ENCODE measurements around the gene CLPSL2.

Gene CLPSL2

DNA sequence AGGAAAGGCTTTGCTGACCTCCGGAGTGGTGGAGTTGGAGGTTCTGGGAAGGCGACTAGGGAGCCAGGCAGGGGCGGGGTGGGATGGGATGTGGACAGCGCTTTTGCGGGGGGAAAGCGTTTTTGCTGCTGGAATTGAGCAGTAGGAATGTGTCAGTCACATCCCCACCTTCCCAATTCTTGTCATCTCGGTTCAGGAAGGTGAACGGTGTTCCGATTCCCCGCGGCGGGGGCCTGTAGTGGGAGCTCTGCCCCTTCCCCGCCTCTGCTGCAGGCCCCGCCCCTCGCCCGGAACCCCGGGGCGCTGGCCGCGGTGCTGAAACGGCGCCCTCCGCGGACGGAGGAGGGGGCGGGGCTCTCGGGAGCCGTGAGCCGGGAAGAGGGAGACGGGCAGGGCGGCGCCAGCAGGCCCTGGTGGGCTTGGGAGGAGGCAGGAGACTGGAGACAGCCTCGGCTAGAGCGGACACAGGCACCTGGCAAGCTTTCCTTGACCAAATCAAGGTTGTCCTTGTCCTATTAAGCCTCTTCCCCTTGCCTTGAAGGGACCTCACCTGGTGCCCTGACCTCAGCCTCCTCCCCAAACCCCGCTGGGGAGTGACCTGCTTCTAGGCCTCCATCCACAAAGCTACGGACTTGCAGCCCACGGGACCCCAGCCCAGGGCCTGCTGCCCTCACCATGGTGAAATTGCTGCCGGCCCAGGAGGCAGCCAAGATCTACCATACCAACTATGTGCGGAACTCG, 28.8 kb downstream of the CLPSL2 start, which contains the start of gene LHFPL5:
Gene LHFPL5 (plus strand): TSS at position 357 of the 741 bp plus-strand sequence. CDS start 319 bp downstream, at position 676.
- peak within 1 kb of the TSS; percentile 74 for H3K4me3 ChIP-seq (ENCODE audit: low read depth, low read length)
- no peaks in the 10 kb centered on the region for H3K27me3 ChIP-seq (ENCODE audit: control insufficient read depth, insufficient read depth, low read length)
- H3K9me3 ChIP-seq (ENCODE audit: control insufficient read depth, insufficient read depth, low read length) = no peaks in the 10 kb centered on the region
- no peak within 1 kb of the TSS for H3K9ac ChIP-seq (ENCODE audit: low read depth, low read length)
- no peaks in the 10 kb centered on the region for H3K36me3 ChIP-seq (ENCODE audit: control insufficient read depth, insufficient read depth, low read length)
- peaks cover 2% of the 10 kb centered on the region; the same call in 1 of the 2 replicates for H3K4me1 ChIP-seq (ENCODE audit: control insufficient read depth, insufficient read depth, low read length)
- no peak within 1 kb of the TSS for H3K27ac ChIP-seq (ENCODE audit: low read depth, low read length)

DNA sequence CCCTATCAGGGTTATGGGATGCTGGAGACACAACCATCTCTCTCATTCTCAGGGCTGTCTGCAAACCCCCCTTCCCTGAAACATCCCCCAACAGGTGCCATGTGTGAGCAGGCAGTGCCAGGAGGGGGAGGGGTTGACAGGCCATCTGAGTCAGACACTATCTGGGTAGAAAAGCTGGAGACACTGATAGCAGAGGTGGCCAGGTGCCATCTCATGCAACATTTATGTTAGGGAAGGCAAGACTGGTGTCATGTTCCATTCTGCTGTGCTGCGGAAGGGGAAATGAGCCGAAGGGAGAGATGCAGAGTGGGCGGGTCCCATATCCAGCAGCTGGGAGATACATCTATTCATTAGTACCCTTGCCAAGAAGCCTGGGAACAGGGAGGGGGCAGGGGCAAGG, 32.3 kb downstream of the CLPSL2 start:
- peaks cover 2% of the 10 kb centered on the region; the same call in 1 of the 2 replicates for H3K4me1 ChIP-seq (ENCODE audit: control insufficient read depth, insufficient read depth, low read length)
- no peaks in the 10 kb centered on the region for H3K27me3 ChIP-seq (ENCODE audit: control insufficient read depth, insufficient read depth, low read length)
- no peaks in the 10 kb centered on the region for H3K9me3 ChIP-seq (ENCODE audit: control insufficient read depth, insufficient read depth, low read length)
- H3K36me3 ChIP-seq (ENCODE audit: control insufficient read depth, insufficient read depth, low read length) = no peaks in the 10 kb centered on the region
- H3K9ac ChIP-seq (ENCODE audit: low read depth, low read length) = no peak overlapping the region
- H3K27ac ChIP-seq (ENCODE audit: low read depth, low read length) = no peak overlapping the region
- no peak overlapping the region for H3K4me3 ChIP-seq (ENCODE audit: low read depth, low read length)

DNA sequence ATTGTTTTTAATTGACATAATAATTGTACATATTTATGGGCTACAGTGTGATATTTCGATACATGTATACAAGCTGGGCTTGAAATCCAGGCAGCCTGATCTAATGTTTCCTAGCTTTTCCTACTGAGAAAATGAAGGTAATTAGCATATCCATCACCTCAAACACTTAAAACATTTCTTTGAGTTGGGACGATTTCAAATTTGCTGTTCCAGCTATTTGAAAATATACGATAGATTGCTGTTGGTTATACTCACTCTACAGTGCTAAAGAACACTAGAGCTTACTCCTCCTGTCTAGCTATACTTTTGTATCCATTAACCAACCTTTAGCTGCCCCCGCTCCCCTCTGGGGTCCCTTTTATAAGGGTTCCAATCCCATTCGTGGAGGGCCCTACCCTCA, 33.4 kb downstream of the CLPSL2 start:
- Histone ChIP-seq H3K27ac (ENCODE audit: low read depth, low read length) (no peak overlapping the region), H3K9ac (ENCODE audit: low read depth, low read length) (no peak overlapping the region), H3K9me3 (ENCODE audit: control insufficient read depth, insufficient read depth, low read length) (no peaks in the 10 kb centered on the region), H3K36me3 (ENCODE audit: control insufficient read depth, insufficient read depth, low read length) (no peaks in the 10 kb centered on the region), H3K27me3 (ENCODE audit: control insufficient read depth, insufficient read depth, low read length) (no peaks in the 10 kb centered on the region), H3K4me1 (ENCODE audit: control insufficient read depth, insufficient read depth, low read length) (peaks cover 2% of the 10 kb centered on the region; the same call in 1 of the 2 replicates), H3K4me3 (ENCODE audit: low read depth, low read length) (no peak overlapping the region)

DNA sequence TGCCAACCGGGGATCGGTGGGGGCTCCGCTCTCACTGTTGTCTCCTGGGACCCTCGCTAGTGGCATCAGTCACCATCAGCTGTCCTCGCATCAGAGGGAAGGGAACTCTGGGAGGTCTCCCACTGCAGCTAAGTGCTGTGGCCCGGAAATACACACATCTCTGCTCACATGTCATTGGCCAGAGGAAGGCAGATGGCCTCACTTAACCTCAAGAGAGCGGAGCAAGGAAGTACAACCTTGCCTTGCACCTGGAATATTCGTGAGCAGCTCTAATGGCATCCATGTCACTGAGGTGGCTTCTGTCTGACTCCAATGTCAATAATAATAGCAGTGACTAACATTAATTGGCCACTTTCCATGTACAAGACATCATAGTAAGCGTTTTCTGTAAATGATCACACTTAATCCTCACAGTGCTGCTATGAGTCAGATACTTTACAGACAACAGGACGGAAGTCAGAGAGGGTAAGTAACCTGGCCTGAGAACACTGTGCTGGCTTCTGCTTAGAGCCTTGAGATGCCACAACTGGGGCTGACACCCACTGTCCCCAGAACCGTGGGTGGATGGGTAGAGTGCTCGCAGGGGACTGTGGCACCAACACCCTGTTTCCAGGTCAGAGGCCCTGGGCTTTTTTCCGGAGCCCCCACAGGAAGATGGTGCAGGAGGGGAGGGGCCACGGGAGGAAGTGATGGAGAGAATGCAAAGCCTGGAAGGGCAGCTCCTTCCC, 34.7 kb downstream of the CLPSL2 start:
- H3K9me3 ChIP-seq (ENCODE audit: control insufficient read depth, insufficient read depth, low read length) = no peaks in the 10 kb centered on the region
- no peaks in the 10 kb centered on the region for H3K27me3 ChIP-seq (ENCODE audit: control insufficient read depth, insufficient read depth, low read length)
- no peak overlapping the region for H3K4me3 ChIP-seq (ENCODE audit: low read depth, low read length)
- no peak overlapping the region for H3K9ac ChIP-seq (ENCODE audit: low read depth, low read length)
- no peak overlapping the region for H3K27ac ChIP-seq (ENCODE audit: low read depth, low read length)
- no peaks in the 10 kb centered on the region for H3K36me3 ChIP-seq (ENCODE audit: control insufficient read depth, insufficient read depth, low read length)
- no peaks in the 10 kb centered on the region for H3K4me1 ChIP-seq (ENCODE audit: control insufficient read depth, insufficient read depth, low read length)

DNA sequence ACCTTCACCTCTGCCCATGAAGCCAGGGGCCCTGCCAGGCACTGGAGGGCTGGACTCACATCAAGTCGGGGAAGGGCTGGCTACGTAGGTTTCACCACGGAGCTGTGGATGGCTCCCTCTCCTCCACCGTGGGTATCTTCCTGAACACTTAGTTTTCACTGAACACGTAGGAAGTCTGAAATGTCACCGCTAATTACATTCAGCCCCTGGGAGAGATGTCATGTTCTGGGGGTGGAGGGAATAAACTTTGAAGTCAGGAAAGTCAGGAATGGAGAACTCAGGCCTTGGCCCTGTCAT, 35.2 kb downstream of the CLPSL2 start:
- Histone ChIP-seq H3K4me3 (ENCODE audit: low read depth, low read length) (no peak overlapping the region), H3K36me3 (ENCODE audit: control insufficient read depth, insufficient read depth, low read length) (no peaks in the 10 kb centered on the region), H3K9me3 (ENCODE audit: control insufficient read depth, insufficient read depth, low read length) (no peaks in the 10 kb centered on the region; the same call in 1 of the 2 replicates), H3K9ac (ENCODE audit: low read depth, low read length) (no peak overlapping the region), H3K27ac (ENCODE audit: low read depth, low read length) (no peak overlapping the region), H3K27me3 (ENCODE audit: control insufficient read depth, insufficient read depth, low read length) (no peaks in the 10 kb centered on the region), H3K4me1 (ENCODE audit: control insufficient read depth, insufficient read depth, low read length) (no peaks in the 10 kb centered on the region)

DNA sequence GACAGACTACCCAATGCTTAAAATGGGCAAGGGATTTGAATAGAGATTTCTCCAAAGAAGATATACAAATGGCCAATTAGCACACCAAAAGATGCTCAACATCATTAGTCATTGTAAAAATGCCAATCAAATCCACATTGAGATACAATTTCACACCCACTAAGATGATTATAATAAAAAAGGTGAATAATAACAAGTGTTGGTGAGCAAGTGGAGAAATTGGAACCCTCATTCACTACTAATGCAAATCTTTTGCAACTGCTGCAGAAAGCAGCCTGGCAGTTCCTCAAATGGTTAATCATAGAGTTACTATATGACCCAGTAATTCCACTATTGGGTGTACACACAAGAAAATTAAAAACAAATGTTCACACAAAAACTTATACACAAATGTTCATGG, 41.1 kb downstream of the CLPSL2 start:
- no peaks in the 10 kb centered on the region for H3K36me3 ChIP-seq (ENCODE audit: control insufficient read depth, insufficient read depth, low read length)
- H3K27me3 ChIP-seq (ENCODE audit: control insufficient read depth, insufficient read depth, low read length) = no peaks in the 10 kb centered on the region
- H3K9ac ChIP-seq (ENCODE audit: low read depth, low read length) = no peak overlapping the region
- H3K9me3 ChIP-seq (ENCODE audit: control insufficient read depth, insufficient read depth, low read length) = no peaks in the 10 kb centered on the region; the same call in 1 of the 2 replicates
- no peak overlapping the region for H3K27ac ChIP-seq (ENCODE audit: low read depth, low read length)
- no peaks in the 10 kb centered on the region for H3K4me1 ChIP-seq (ENCODE audit: control insufficient read depth, insufficient read depth, low read length)
- no peak overlapping the region for H3K4me3 ChIP-seq (ENCODE audit: low read depth, low read length)

DNA sequence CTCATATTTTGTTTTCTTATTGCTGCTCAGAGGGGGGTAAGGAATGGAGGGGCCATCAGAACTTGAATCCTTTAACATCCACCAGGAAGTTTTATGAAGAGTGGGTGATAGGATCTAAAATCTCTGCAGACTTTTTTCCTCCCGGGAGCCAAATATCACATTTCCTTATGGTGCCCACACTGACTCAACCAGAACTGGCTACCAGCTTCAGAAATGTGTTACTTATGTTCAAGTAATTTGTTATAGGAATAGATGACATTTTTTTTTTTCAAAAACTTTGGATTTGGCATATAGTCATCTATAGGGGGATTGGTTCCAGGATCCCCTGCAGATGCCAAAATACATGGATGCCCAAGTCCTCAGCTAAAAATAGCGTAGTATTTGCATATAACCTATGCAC, 47.2 kb downstream of the CLPSL2 start:
- H3K4me1 ChIP-seq (ENCODE audit: control insufficient read depth, insufficient read depth, low read length) = no peaks in the 10 kb centered on the region

DNA sequence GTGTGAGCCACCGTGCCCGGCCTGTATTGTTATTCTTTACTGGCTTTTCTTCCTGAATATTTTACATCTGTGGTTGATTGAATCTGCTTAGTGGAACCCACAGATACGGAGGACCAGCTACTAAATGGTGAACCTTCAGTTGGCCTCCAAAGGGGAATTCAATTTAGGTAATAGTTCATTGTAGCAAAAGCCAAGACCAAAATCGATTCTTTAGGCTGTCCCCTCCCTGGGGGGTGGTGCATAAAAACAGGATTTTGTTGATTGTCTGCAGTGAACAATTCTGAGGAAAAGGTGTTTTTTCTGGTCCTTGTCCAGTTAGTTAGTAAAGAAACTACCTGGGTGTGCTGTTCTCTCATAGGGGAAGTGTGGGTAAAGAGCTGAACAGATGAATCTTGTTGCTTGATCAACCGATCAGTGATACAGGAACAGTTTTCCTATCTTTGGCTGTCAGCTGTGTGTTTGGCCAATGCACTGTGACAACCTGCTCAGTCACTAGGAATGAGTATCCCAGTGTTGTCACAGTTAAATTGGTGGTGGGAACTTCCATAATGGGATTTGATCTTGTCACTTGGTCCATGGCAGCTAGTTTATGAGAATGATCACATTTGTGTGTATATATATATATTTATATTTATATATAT, 48.3 kb downstream of the CLPSL2 start:
- Histone ChIP-seq H3K9ac (ENCODE audit: low read depth, low read length) (no peak overlapping the region), H3K4me3 (ENCODE audit: low read depth, low read length) (no peak overlapping the region), H3K9me3 (ENCODE audit: control insufficient read depth, insufficient read depth, low read length) (no peaks in the 10 kb centered on the region), H3K4me1 (ENCODE audit: control insufficient read depth, insufficient read depth, low read length) (no peaks in the 10 kb centered on the region), H3K27ac (ENCODE audit: low read depth, low read length) (no peak overlapping the region), H3K36me3 (ENCODE audit: control insufficient read depth, insufficient read depth, low read length) (no peaks in the 10 kb centered on the region), H3K27me3 (ENCODE audit: control insufficient read depth, insufficient read depth, low read length) (no peaks in the 10 kb centered on the region)

More for the DNA sequence above, 47.2 kb downstream of the CLPSL2 start:
- no peak overlapping the region for H3K9ac ChIP-seq (ENCODE audit: low read depth, low read length)
- H3K27ac ChIP-seq (ENCODE audit: low read depth, low read length) = no peak overlapping the region
- no peaks in the 10 kb centered on the region for H3K27me3 ChIP-seq (ENCODE audit: control insufficient read depth, insufficient read depth, low read length)
- H3K9me3 ChIP-seq (ENCODE audit: control insufficient read depth, insufficient read depth, low read length) = no peaks in the 10 kb centered on the region
- H3K36me3 ChIP-seq (ENCODE audit: control insufficient read depth, insufficient read depth, low read length) = no peaks in the 10 kb centered on the region
- H3K4me3 ChIP-seq (ENCODE audit: low read depth, low read length) = no peak overlapping the region

All from HUES48 (cell line).